Mucosa of descending colon (tissue), 3 donors: ENCODE results near the gene DDIT4. TPM values are rescaled to one million over a fixed set of nuclear protein-coding genes. Genes with fewer than 3 reads are reported as not detected.
A peak's percentile ranks its signal among the peaks of the same experiment; 100 is the strongest.

Source experiments
- ATAC-seq: fragments of 200-7000 bp; cut with Tn5 transposase; one replicate; pipeline ENCODE4 v1.9.1; 2020; ENCODE audit warnings: mild to moderate bottlenecking, moderate library complexity
- DNase-seq, 3 donors: peaks; one replicate each; pipeline ENCODE4 v3.0.0-alpha.2; 2020
- H3K36me3 ChIP-seq: fragments of 200-600 bp; one replicate; pipeline ENCODE4 v1.8.0; 2021; ENCODE audit warnings: low read depth, mild to moderate bottlenecking
- H3K4me1 ChIP-seq: fragments of 200-600 bp; one replicate; pipeline ENCODE4 v1.8.0; 2021; ENCODE audit warnings: low read depth, mild to moderate bottlenecking
- H3K4me3 ChIP-seq: fragments of 200-600 bp; one replicate; pipeline ENCODE4 v1.8.0; 2021; ENCODE audit warnings: mild to moderate bottlenecking
- H3K9me3 ChIP-seq: fragments of 200-600 bp; one replicate; pipeline ENCODE4 v1.8.0; 2021; ENCODE audit warnings: mild to moderate bottlenecking
- CTCF ChIP-seq: fragments of 200-600 bp; IDR thresholded peaks from one replicate; pipeline ENCODE4 v1.8.0; 2022; ENCODE audit warnings: antibody characterized with exemption, mild to moderate bottlenecking
- intact Hi-C, 2 donors: fragments of 100-400 bp; cut with DNase I in 1 of 2; cut with micrococcal nuclease in 1 of 2; formaldehyde crosslinking; loops; one replicate each; pipeline versions ENCODE4 v1.11.0 to v1.11.1; 2022; cut with DNase I, micrococcal nuclease
- total RNA-seq, 3 donors: library from RNA; stranded (reverse); fragmentation: NEBNext Ultra II Directional in 2 of 3; extraction: Animal tissue kit (Norgen Biotek cat#: 25700) in 2 of 3; gene quantifications; one replicate each; pipeline versions ENCODE4 v1.2.1 to v1.2.4, GENCODE V29; 2021 to 2023
- donor health status: DM: no; HTN: no; CAD: no; lungs with moderate emphysema.
- donor health status: DM: no; HTN: no; CAD: no.
- donor health status: DM: no; HTN: yes; CAD: no.

DDIT4 gene
- total RNA-seq, 3 donors from 2014 or later: 32.9 to 142 (median 49.6) TPM

GRCh38 chr10:72308320-72308987, 34.7 kb downstream of the DDIT4 start:
- ATAC-seq (peak; percentile 84), DNase-seq (peak; percentile 70 to 75 (median 71))
- Histone ChIP-seq H3K4me3 (no peak overlapping the region), H3K36me3 (no peaks in the 10 kb centered on the region), H3K4me1 (peaks cover 33% of the 10 kb centered on the region), H3K9me3 (no peaks in the 10 kb centered on the region)
- intact Hi-C loops: no loop called here
- no peak for TF ChIP-seq CTCF

- no peak for TF ChIP-seq CTCF
- ATAC-seq: peak; percentile 92
These were observed 35.8 kb downstream of the DDIT4 start for GRCh38 chr10:72309290-72310240.

GRCh38 chr10:72310241-72310633, 36.5 kb downstream of the DDIT4 start:
- ATAC-seq (no peak), DNase-seq (peak in 2 of 3 donors; percentile 42 to 52)
- H3K9me3 ChIP-seq: no peaks in the 10 kb centered on the region
- H3K36me3 ChIP-seq: no peaks in the 10 kb centered on the region
- no peak overlapping the region for H3K4me3 ChIP-seq
- H3K4me1 ChIP-seq: peaks cover 37% of the 10 kb centered on the region
- intact Hi-C loops: no loop called here
- no peak for TF ChIP-seq CTCF

More at GRCh38 chr10:72309290-72310240, 35.8 kb downstream of the DDIT4 start:
- intact Hi-C loops: no loop called here
- Histone ChIP-seq H3K4me3 (no peak overlapping the region), H3K4me1 (peaks cover 33% of the 10 kb centered on the region), H3K36me3 (no peaks in the 10 kb centered on the region), H3K9me3 (no peaks in the 10 kb centered on the region)
- DNase-seq: peak; percentile 75 to 83 (median 76)

GRCh38 chr10:72310636-72311035, 36.9 kb downstream of the DDIT4 start:
- no peaks in the 10 kb centered on the region for H3K36me3 ChIP-seq
- TF ChIP-seq CTCF: no peak
- H3K9me3 ChIP-seq: no peaks in the 10 kb centered on the region
- intact Hi-C loops: no loop called here
- DNase-seq: peak in 1 of 3 donors; percentile 29
- no peak for ATAC-seq
- no peak overlapping the region for H3K4me3 ChIP-seq
- H3K4me1 ChIP-seq: peaks cover 41% of the 10 kb centered on the region

GRCh38 chr10:72311667-72312066, 37.9 kb downstream of the DDIT4 start:
- Histone ChIP-seq H3K4me3 (no peak overlapping the region), H3K9me3 (no peaks in the 10 kb centered on the region), H3K36me3 (no peaks in the 10 kb centered on the region), H3K4me1 (peaks cover 52% of the 10 kb centered on the region)
- intact Hi-C loops: no loop called here
- ATAC-seq (no peak), DNase-seq (no peak)
- no peak for TF ChIP-seq CTCF
